ENCODE measurements around the gene AP1G2.

DNA sequence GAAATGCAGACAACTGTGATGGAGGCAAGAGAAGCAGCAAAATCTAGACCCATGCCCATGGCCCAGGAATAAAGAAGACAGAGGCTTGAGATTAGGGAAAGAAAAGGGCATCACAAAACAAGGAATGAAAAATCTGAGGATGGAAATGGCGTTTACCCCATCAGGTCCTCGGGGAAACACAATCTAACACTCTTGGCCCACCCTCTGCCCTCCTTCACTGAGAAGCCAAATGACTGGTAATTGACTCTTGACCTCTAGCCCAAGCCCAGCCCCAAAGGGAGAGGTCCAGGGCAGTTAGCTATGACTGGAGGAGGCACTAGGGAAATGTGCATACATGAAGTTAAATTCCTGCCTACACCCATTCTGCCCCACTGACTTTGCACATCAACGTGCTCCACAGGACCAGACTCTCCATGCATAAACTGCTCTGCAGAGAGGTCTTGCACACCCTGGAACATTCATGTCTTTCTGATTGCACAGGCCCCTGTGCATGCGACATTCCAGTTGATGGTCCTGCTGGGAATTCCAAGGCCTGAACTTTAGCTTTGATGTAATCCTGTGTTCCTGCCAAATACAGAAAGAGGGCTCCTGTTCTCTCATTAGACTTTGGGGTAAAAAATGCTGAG is 21.7 kb downstream of the AP1G2 start:
- TF ChIP-seq CREB1 (IDR thresholded peaks at IDR 0.05; ENCODE audit: low read depth) (no peak), EP300 (IDR thresholded peaks at IDR 0.05; ENCODE audit: borderline replicate concordance) (no peak), YY1 (IDR thresholded peaks at IDR 0.05; ENCODE audit: low read depth) (no peak), TEAD4 (IDR thresholded peaks at IDR 0.05) (no peak), EGR1 (IDR thresholded peaks at IDR 0.05) (no peak), CEBPB (IDR thresholded peaks at IDR 0.05) (no peak), NFIC (IDR thresholded peaks at IDR 0.05) (no peak), TAF1 (IDR thresholded peaks at IDR 0.05; ENCODE audit: low read depth) (no peak), RAD21 (IDR thresholded peaks at IDR 0.05; ENCODE audit: low read depth) (no peak)
- TF ChIP-seq, protein P1, sequence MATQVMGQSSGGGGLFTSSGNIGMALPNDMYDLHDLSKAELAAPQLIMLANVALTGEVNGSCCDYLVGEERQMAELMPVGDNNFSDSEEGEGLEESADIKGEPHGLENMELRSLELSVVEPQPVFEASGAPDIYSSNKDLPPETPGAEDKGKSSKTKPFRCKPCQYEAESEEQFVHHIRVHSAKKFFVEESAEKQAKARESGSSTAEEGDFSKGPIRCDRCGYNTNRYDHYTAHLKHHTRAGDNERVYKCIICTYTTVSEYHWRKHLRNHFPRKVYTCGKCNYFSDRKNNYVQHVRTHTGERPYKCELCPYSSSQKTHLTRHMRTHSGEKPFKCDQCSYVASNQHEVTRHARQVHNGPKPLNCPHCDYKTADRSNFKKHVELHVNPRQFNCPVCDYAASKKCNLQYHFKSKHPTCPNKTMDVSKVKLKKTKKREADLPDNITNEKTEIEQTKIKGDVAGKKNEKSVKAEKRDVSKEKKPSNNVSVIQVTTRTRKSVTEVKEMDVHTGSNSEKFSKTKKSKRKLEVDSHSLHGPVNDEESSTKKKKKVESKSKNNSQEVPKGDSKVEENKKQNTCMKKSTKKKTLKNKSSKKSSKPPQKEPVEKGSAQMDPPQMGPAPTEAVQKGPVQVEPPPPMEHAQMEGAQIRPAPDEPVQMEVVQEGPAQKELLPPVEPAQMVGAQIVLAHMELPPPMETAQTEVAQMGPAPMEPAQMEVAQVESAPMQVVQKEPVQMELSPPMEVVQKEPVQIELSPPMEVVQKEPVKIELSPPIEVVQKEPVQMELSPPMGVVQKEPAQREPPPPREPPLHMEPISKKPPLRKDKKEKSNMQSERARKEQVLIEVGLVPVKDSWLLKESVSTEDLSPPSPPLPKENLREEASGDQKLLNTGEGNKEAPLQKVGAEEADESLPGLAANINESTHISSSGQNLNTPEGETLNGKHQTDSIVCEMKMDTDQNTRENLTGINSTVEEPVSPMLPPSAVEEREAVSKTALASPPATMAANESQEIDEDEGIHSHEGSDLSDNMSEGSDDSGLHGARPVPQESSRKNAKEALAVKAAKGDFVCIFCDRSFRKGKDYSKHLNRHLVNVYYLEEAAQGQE (IDR thresholded peaks at IDR 0.05; ENCODE audit: low read depth): no peak
- TF ChIP-seq, protein P2, sequence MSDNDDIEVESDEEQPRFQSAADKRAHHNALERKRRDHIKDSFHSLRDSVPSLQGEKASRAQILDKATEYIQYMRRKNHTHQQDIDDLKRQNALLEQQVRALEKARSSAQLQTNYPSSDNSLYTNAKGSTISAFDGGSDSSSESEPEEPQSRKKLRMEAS (IDR thresholded peaks at IDR 0.05): no peak
- TF ChIP-seq, protein P3, sequence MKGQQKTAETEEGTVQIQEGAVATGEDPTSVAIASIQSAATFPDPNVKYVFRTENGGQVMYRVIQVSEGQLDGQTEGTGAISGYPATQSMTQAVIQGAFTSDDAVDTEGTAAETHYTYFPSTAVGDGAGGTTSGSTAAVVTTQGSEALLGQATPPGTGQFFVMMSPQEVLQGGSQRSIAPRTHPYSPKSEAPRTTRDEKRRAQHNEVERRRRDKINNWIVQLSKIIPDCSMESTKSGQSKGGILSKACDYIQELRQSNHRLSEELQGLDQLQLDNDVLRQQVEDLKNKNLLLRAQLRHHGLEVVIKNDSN (IDR thresholded peaks at IDR 0.05): no peak

Measured in Ishikawa (cell line).